HG03432 (cell line): ENCODE data around the gene KIAA0513.

ENCODE experiments used
- ATAC-seq: cut with Tn5 transposase; IDR thresholded peaks from one replicate; pipeline ENCODE4 v1.9.1; 2021; ENCODE audit warnings: mild to moderate bottlenecking, moderate library complexity; ENCODE audit not compliant: unreplicated experiment

Gene KIAA0513

DNA sequence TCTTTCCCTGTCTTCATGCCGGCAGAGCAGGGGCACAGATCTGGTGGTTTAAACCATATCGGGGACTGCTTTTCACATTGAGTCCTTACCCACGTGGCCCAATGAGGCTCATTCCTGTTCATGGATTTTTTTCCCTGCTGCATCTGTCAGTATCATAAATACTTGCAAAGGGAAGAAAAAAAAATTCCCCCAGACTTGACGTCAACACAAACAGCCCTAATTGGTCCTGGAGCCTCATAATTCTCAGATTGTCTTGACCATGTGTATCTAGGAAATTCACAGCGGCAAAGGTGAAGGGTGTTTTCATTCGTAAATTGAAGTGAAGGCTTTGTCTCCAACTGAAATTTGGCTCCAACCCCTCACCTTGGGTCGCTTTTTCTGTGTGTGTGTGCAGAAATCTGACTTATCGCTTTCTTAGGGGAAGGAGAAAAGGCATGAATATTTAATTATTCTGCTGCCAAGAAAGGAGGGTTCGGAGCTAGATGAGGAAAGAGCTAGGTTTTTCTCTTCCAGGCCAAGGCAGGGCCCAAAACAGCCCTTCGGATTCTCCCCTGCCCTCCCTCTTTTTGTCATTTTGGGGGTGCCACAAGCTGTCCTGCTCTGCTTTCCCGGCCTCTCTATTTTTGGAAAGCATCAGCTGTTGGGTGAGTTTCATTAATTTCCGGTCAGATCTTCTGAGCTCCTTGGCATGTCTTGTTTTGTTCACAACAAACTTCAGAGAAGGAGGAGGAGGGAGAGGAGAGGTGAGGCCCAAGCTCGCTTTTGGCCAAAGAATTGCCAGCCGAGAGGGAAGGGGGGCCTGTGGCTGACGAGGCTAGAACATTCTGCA is 102.5 kb downstream of the KIAA0513 start:
- ATAC-seq: no peak

DNA sequence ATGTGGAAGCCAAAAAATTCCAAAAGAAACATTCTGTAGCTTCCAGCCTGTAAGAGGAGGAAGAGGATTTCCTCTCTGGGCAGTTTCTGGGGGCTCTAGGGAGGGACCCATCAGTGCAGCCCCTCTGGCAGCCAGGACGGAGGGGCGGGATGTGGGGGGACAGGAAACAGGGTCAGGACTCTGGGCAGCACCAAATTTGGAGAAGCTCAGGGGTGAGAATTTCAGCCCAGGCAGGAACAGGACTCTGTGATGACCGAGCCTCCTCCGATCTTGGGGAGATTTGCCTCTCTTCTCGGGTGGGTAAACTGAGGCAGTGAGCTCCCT is 103.1 kb downstream of the KIAA0513 start:
- no peak for ATAC-seq

DNA sequence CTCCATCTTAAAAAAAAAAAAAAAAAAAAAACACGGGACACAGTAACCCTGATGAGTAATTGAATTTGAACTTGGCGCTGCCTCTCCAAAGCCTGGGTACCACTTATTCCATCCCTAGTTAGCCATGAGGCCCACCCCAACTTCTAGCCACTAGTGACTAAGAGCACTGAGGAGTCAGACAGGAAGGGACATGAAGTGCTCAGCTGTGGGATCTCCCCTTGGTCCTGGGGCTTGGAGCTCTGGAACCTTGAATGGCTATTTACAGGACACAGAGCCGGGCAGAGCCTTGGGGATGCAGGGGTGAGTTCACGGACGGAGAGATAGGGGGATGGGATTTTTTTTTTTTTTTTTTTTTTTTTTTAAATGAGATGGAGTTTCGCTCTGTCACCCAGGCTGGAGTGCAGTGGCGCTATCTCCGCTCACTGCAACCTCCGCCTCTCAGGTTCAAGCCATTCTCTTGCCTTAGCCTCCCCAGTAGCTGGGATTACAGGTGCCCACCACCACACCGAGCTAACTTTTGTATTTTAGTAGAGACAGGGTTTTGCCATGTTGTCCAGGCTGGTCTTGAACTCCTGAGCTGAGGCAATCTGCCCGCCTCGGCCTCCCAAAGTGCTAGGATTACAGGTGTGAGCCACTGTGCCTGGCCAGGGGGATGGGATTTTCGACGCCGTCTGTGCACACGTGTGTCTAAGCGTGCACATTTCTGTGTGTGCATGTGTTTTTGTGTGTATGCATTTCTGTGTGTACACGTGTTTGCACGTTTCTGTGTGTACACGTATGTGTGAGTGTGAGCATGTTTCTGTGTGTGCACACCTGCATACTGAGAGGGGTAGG is 105.1 kb downstream of the KIAA0513 start:
- no peak for ATAC-seq

DNA sequence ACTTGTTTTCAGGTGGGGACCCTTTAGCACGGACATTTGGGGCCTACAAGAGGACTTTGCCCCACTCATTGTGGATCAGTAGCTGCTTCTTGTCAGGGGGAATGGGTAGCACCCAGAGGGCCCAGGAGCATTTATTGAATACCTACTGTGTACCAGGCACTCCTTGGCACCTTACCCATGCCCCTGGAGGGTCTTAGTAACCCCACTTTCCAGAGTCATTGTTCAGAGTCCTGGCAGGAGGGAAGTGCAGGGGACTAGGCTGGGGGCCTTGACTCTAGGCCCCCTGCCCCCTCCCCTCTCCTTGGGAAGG is 105.7 kb downstream of the KIAA0513 start:
- no peak for ATAC-seq

DNA sequence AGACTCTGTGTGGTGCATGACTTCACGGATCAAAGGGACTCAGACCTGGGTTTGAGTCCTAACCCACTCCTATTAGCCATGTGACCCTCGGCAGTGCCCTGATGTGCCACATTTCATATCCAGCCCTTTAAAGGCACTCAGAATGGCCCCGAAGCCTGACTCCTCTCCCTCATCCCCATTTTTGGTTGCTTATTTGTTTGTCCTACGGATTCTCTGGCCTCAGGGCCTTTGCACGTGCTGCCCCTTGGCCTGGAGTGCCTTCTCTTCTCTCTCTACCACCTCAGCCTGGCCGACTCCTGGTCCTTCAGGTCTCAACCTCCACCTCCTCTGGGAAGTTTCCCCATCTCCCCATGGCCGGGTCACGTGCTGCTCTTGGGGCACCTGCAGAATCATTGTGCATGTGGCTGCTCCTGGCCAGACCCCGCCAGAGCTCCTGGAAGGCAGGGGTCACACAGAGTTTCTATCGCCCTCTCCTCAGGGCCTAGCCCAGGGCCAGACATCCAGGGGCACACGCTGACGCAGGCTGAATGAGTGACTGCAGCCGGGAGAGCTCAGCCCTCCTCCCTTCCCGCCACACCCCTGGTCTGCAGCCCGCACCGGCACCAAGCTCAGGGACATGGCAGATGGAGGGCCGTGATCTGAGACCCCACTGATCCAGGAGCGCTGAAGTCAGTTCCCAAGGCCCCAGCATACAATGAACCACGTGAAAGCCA is 106.6 kb downstream of the KIAA0513 start:
- ATAC-seq: no peak

DNA sequence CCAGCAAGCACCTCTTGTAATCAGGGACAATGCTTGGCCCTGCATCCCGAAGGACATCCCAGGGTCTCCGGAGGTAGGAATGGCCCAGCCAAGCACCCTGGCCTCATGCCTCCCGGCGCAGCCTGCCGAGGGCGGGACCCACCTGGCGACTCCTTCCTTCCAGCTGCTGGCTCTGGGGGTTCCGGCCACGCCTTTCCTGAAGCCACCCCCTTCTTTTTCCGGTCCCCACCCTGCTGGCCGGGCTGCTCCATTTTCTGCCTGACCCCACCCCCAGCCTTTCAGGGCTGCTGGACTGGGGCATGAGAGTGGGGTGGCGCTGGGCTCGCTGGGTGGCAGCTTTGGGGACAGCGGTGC is 107.2 kb downstream of the KIAA0513 start:
- ATAC-seq: no peak

DNA sequence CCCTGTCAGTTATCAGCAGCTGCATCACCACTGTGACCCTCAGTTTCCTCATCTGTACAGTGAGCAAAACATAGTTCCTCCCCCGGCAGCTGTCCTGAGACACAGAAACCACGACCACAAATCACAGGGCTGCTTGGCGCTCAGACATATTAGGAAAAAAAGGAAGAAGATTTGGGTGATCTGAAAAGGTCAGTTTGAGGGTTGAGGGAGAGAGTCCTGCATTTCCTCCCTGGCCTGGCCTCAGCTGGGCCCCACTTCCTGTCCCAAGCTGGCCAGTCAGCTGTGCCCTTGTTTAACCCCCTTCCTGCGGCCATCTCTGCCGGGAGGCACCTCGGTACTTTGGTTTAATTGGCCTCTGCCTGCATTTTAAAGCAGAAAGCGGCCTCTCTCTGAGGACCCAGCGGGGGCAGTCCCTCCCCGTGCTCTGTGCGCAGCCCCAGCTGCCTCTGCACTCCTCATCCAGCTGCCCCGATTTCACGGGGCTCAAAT is 108.7 kb downstream of the KIAA0513 start:
- no peak for ATAC-seq

DNA sequence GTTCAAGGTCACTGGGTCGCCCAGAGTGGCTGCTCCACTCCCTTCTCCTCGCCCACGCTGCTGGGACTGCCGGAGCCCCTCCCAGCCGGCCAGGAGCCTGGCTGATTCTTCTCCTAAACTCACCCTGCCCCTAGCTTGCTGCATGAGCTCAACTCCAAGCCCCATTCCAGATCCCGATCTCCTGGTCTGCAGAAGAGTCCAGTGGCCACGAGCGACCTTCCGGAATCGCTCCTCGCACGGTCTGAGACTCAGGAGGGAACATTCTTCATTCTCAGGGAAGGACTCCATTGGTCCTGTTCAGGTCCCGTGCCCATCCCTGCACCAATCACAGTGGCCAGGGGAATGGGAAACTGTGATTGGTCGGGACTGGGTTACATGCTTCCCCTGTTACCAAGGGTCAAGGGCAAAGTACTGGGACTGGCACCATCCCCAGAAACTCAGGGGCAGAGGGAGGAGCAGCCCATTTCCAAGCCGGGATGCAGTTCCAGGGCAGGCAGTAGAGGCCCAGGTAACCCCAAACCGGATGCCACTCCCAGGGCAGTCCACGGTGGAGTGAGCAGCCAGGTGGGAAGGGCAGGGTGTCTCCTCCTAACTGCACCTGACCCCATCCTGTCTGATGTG is 109.2 kb downstream of the KIAA0513 start:
- no peak for ATAC-seq

DNA sequence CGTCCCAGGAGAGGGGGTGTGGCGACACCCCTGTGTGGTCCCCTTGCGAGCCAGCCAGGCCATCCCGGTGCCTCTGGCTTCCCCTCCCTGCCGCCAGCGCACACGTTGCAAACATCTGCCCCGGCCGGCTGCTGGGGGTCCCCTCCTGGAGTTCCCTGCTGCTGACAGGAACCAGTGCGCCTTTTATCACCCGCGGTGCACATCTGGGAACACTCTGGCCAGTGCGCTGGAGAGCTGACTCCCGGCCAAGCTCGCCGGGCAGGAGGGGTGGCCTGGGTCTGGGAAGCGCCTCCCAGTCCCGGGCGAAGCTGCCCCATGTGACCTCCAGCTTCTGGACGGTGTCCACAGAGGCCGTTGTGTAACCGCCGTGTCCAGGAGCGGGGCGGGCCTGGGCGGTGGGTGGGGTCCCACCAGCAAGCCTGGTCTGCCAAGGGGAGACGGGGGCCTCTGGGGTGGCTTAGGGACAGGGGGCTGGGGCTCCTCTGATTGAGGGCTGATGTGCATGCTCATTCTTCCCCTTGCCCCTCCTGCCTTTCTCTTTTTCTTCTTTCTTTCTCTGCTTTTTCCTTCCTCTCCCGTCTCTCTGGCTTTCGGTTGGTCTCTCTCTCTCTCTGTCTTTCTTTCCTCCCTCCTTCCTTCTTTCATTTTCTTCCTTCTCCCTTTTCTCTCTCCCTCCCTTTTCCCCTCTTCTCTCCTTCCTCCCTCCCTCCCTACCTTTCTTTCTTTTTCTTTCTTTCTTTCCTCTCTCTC is 109.9 kb downstream of the KIAA0513 start:
- ATAC-seq: no peak

DNA sequence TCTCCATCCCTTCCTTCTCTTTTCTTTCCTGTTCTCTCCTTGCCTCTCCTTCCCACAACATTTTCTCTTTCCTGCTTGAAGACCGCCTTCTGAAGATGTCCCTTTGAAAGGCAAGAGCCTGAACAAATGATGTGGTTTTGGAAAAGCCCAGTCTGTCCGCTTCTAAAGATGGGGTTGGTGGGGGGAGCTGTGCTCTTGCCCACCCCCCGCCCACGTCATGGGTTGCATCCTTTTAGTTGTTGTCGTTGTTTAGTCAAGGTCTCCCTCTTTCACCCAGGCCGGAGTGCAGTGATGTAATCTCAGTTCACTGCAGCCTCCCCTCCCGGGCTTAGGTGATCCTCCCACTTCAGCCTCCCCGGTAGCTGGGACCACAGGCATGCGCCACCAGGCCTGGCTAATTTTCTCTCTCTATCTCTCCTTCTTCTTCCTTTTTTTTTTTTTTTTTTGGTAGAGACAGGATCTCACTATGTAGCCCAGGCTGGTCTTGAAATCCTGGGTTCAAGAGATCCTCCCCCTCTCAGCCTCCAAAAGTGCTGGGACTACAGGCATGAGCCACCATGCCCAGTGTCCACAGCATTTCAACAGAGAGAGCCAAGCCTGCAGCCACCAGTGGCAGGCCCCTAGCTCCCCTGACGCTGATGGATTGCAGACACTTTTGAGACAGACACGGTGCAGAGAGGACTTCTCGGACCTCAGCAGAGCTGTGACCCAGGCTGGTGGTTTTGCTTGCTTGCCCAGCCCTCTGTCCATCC is 110.7 kb downstream of the KIAA0513 start:
- no peak for ATAC-seq

DNA sequence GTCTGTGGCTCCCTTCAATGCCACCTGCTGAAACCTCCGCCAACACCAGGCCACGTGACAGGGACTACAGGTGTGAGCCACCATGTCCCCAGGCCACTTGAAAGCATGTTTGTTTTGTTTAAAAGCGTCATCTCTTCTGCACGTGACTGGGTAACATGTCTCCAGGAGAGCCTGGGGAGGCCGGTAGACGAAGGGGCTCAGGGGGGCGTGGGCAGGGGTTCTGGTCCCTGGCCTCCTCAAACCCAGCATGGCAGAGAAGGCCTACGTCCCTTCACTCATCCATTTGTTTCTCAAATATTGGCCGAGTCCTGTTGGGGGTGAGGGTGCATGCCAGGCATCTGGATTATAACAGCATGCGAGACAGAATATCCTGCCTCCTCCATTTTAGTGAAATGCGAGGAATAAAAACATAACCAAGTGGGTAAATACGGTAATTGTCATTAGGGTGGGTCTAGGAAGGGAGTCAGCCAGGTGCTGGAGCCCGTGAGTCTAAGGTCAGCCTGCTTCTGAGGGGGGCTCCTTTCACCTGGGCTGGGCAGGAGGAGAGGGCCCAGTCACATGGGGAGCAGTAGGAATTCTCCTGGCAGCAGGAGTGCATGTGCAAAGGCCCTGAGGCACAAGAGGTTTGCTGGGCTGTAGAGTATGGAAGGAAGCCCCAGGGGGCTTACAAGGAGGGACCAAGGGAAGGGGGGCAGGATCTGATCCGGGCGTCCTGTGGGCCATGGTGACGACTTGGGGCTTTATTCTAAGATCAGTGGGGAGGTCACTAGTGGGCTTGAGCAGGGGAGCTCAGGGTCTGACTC is 111.4 kb downstream of the KIAA0513 start:
- no peak for ATAC-seq

DNA sequence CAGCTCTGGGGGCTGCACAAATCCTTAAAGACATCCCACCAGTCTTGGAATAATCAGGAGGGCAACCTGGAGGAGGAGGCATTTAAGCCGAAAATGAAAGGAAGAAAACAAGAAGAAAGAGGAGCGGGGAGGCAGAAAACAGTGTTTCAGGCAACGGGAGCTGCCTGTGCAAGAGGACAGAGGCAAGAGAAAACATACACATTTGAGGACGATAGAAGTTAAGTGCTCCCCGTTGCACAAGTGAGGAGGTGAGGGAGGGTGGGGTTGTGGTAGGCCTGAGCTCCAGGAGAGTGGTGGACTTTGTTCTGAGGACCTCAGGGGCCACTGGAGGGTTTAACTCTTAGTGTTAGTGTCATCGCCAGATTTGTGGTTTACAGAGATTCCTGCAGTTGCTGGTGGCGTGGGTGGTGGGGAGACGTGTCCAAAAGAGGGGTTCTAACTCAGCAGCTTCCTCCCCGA is 112.3 kb downstream of the KIAA0513 start:
- no peak for ATAC-seq

DNA sequence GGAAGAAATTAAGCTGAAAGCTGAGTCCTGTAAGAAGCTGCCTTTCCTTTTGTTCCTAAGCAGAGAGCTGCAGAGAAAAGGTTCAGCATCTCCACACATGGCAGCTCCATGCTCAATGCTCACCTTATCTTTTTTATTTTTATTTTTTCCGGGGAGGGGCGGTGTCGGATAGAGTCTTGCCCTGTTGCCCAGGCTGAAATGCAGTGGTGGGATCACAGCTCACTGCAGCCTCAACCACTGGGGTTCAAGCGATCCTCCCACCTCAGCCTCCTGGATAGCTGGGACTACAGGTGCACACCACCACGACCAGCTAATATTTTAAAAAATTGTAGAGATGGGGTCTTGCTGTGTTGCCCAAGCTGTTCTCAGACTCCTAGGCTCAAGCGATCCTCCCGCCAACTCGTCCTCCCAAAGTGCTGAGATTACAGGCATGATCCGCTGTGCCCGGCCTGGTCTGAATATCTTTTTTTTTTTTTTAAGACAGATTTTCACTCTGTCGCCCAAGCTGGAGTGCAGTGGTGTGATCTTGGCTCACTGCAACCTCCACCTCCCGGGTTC is 112.9 kb downstream of the KIAA0513 start:
- ATAC-seq: no peak

DNA sequence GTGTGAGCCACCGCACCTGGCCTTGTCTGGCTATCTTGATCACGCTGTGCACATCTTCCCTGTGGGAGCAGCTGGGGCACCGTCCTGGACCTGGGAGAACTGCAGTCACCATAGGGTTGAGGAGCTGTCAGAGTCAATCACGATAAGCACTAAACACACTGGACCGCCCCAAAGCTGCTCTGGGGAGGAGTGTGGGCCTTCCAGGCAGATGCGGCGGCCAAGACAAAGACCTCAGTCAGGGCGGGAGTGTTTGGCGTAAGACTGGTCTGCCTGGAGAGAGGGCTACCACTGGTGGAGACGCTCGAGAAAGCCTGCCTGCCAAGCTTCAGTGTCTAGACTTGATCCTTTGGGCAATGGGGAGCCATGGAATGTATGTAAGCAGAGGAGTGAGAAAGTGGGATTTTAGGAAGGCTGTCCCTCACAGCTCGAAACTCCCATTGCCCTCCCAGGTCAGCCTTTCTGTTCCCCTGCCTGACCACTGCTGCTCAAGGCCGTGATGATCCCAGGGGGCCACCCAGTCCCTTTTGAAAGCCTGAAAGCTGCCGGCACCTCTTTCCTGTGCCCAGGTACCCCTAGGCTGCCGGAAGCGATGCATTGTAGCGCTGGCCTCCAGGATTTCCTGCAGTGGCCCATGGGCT is 114.0 kb downstream of the KIAA0513 start:
- no peak for ATAC-seq

DNA sequence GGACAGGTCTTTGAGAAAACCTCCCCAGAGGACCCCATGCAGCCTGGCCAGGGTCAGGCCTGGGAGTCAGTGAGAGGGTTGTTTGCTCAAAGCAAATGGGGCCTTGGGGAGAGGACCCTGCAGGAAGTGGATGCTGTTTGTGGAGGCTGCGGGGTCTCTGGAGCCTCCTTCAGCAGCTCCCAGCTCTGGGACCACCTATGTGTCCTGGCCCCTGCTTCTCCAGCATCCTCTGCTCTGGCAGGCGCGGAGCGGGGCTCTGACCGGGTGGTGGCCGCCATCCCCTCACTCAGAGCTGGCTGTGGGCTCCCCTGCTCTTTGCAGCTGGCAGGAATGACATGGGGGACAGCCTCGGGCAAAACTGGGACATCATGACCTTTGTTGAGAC is 114.5 kb downstream of the KIAA0513 start:
- no peak for ATAC-seq

DNA sequence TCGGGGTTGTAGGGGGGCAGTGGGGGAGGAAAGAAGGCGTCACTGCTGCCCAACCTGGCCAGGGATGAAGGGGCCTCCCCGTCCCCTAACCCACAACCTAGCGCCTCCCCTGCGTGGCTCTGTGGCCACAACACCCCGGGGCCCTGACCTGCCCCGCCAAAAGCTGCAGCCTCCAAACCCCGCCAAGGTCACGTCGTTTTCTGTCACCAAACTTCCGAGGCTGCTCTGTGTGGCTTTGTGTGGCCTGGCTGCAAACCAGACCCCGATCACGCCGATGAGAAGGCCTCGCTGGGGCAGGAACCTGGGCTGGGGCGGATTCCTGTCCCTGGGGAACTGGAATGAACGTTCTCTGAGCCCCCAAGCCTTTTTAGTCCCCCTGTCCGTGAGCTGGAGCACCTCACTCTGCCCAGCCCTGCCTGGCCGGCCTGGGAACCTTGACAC is 115.2 kb downstream of the KIAA0513 start:
- no peak for ATAC-seq
